Keratinocyte (primary cell): ENCODE measurements around the gene SLC1A3. TPM values are rescaled to one million over a fixed set of nuclear protein-coding genes. Genes with fewer than 3 reads are reported as not detected.

Experiments used
- DNase-seq: peaks from one replicate; pipeline ENCODE4 v3.0.0-alpha.2; 2011; ENCODE audit warnings: low read depth, missing footprints, low spot score
- FAIRE-seq: peaks from 2 replicates; lab custom pipeline; 2011; peaks lifted over from hg19 to GRCh38; lab: Jason Lieb, UNC
- H2AFZ ChIP-seq: 2 replicates; pipeline ENCODE4 v1.6.0; 2012; ENCODE audit warnings: low read length, control low read depth, inconsistent platforms; ENCODE audit not compliant: control insufficient read depth
- H3K27ac ChIP-seq: 2 replicates; pipeline ENCODE4 v1.5.1; 2011; ENCODE audit warnings: low read length; ENCODE audit not compliant: control insufficient read depth, insufficient read depth
- H3K27me3 ChIP-seq: 3 replicates; pipeline ENCODE4 v1.6.0; 2011; ENCODE audit warnings: low read length; ENCODE audit not compliant: control insufficient read depth, insufficient read depth; ENCODE audit errors: extremely low read depth
- H3K36me3 ChIP-seq, 2 experiments: 2 replicates in 1 of 2; 3 replicates in 1 of 2; pipeline ENCODE4 v1.5.1; 2011; ENCODE audit warnings: low read length in 2 of 2, mild to moderate bottlenecking in 1 of 2; ENCODE audit not compliant: control insufficient read depth in 2 of 2, insufficient read depth in 2 of 2; ENCODE audit errors: extremely low read depth in 1 of 2
- H3K4me1 ChIP-seq: 3 replicates; pipeline ENCODE4 v1.5.1; 2011; ENCODE audit warnings: low read length; ENCODE audit not compliant: control insufficient read depth, insufficient read depth; ENCODE audit errors: extremely low read depth
- H3K4me2 ChIP-seq: 3 replicates; pipeline ENCODE4 v1.6.0; 2011; ENCODE audit warnings: low read depth, low read length; ENCODE audit not compliant: control insufficient read depth, insufficient read depth; ENCODE audit errors: extremely low read depth
- H3K4me3 ChIP-seq, 3 experiments: fragments of 200-600 bp in 1 of 3; sonication (generic) in 1 of 3; 2 replicates in 2 of 3; 3 replicates in 1 of 3; pipeline ENCODE4 v1.5.1; 2011 to 2016; ENCODE audit warnings: low read length in 3 of 3, mild to moderate bottlenecking in 3 of 3, control low read depth in 2 of 3, inconsistent platforms in 1 of 3, low read depth in 1 of 3, mixed read lengths in 1 of 3, mixed run types in 1 of 3, moderate library complexity in 1 of 3; ENCODE audit not compliant: control insufficient read depth in 2 of 3, insufficient read depth in 2 of 3; ENCODE audit errors: extremely low read depth in 1 of 3
- H3K79me2 ChIP-seq: 2 replicates; pipeline ENCODE4 v1.6.0; 2012; ENCODE audit warnings: low read length; ENCODE audit not compliant: control insufficient read depth, insufficient read depth
- H3K9ac ChIP-seq: 3 replicates; pipeline ENCODE4 v1.6.0; 2011; ENCODE audit warnings: low read length; ENCODE audit not compliant: control insufficient read depth, insufficient read depth; ENCODE audit errors: extremely low read depth
- H3K9me1 ChIP-seq: 3 replicates; pipeline ENCODE4 v1.6.0; 2011; ENCODE audit warnings: low read length; ENCODE audit not compliant: control insufficient read depth, insufficient read depth; ENCODE audit errors: extremely low read depth
- H3K9me3 ChIP-seq: 2 replicates; pipeline ENCODE4 v1.5.1; 2012; ENCODE audit warnings: low read depth, low read length; ENCODE audit not compliant: control insufficient read depth
- H4K20me1 ChIP-seq: 3 replicates; pipeline ENCODE4 v1.6.0; 2011; ENCODE audit warnings: low read length; ENCODE audit not compliant: control insufficient read depth, insufficient read depth; ENCODE audit errors: extremely low read depth
- EZH2 ChIP-seq: IDR thresholded peaks from one replicate; pipeline ENCODE4 v1.6.1; 2012; ENCODE audit warnings: inconsistent platforms, mild to moderate bottlenecking, low read length, moderate library complexity
- dilution Hi-C: fragments of 300-500 bp; cut with MboI; formaldehyde crosslinking; loops from one replicate; pipeline ENCODE4 v1.7.0; 2020; ENCODE audit warnings: low sequenced_read_pairs; ENCODE audit not compliant: extremely low pct_ligation_motif_present
- polyA plus RNA-seq, 5 experiments: library from polyadenylated mRNA; depleted of rRNA in 3 of 5; stranded (reverse) in 3 of 5; stranded (forward) in 1 of 5; unstranded in 1 of 5; fragments of >200 nt; gene quantifications; 1 replicate in 1 of 5; 2 replicates in 3 of 5; 3 replicates in 1 of 5; pipeline versions ENCODE4 v1.2.1 to v1.2.3, GENCODE V29; 2011 to 2012; ENCODE audit warnings: missing spikeins in 2 of 5, low read depth in 1 of 5, low replicate concordance in 1 of 5
- TF ChIP-seq, protein P1 (sequence below), 3 experiments: IDR thresholded peaks in 1 of 3; conservative IDR thresholded peaks in 1 of 3; optimal IDR thresholded peaks in 1 of 3; 2 replicates in 2 of 3; 3 replicates in 1 of 3; pipeline versions ENCODE3 to v1.5.1; 2011; ENCODE audit warnings: low read length in 3 of 3, mild to moderate bottlenecking in 3 of 3, moderate library complexity in 2 of 3, control low read depth in 1 of 3, inconsistent platforms in 1 of 3; ENCODE audit not compliant: insufficient read depth in 2 of 3; ENCODE audit errors: extremely low read depth in 1 of 3

The SLC1A3 gene
- polyA plus RNA-seq, 1 donor (not counting 4 experiments of a cell fraction or from before 2014, with no cell fraction given): 22.2 TPM

DNA sequence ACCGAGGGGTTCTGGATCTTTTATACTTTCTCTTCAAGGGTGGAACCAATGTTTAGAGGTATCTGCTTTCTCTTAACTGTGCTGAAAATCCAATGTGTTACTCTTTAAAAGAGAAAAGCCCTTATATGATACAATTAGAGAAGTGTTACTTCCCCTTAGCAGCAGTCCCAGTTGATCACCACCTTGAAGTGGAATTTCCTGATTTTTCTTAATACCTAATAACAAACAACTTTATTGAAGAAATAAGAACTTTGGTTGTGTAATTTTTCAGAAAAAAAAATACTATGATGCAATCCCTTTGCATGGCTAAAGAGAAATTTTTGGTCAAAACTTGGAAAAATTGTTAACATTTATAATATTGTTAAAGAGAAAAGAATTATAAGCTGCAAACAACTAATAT lies 24.7 kb downstream of the SLC1A3 start:
- peaks cover 2% of the 10 kb centered on the region for H3K9me1 ChIP-seq

DNA sequence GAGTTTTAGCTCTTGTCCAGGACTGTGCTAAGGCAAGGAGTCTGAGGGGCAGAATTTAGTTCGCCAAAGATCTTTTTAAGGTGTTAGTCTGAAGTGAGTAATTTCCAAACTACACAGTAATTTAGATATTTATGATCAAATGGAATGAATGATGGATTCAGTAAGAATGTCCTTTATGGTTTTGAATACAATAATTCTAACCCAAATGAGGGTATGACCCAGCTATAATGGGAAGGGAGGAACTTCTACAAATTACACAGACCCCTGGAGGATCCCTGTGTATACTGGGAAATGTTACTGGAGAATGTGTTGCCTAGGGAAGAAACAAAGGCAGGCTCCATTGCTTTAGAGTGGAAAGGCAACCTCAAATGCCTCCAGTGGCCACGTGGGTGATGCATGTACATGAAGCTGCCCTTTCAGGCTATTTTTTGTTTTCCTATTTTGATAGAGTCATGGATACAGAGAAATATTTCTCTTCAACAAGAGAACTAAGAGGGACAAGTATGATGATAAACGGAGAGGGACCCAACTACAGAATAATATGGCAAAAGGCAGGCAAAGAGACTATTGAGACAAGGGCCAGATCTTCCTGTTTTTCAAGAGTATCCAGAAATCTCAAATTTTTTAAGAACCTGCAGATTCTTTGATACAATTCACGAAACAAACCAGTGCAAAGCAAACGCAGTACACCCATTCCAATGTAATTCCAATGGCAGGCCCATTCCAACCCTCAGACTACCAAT lies 25.4 kb downstream of the SLC1A3 start:
- no peak for DNase-seq
- Histone ChIP-seq H2AFZ (no peak overlapping the region), H3K4me2 (no peak overlapping the region), H3K79me2 (no peaks in the 10 kb centered on the region), H3K27ac (no peak overlapping the region), H3K36me3 (peaks cover 0 to 8% of the 10 kb centered on the region in 2 experiments), H3K4me1 (peaks cover 29% of the 10 kb centered on the region), H3K27me3 (no peaks in the 10 kb centered on the region), H4K20me1 (no peaks in the 10 kb centered on the region), H3K4me3 (no peak overlapping the region), H3K9me3 (no peaks in the 10 kb centered on the region), H3K9ac (no peak overlapping the region), H3K9me1 (peaks cover 2% of the 10 kb centered on the region)
- no peak for TF ChIP-seq EZH2
- TF ChIP-seq, protein P1, sequence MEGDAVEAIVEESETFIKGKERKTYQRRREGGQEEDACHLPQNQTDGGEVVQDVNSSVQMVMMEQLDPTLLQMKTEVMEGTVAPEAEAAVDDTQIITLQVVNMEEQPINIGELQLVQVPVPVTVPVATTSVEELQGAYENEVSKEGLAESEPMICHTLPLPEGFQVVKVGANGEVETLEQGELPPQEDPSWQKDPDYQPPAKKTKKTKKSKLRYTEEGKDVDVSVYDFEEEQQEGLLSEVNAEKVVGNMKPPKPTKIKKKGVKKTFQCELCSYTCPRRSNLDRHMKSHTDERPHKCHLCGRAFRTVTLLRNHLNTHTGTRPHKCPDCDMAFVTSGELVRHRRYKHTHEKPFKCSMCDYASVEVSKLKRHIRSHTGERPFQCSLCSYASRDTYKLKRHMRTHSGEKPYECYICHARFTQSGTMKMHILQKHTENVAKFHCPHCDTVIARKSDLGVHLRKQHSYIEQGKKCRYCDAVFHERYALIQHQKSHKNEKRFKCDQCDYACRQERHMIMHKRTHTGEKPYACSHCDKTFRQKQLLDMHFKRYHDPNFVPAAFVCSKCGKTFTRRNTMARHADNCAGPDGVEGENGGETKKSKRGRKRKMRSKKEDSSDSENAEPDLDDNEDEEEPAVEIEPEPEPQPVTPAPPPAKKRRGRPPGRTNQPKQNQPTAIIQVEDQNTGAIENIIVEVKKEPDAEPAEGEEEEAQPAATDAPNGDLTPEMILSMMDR (optimal IDR thresholded peaks at IDR 0.05 in 1 of 3, IDR thresholded peaks at IDR 0.05 in 1 of 3, conservative IDR thresholded peaks at IDR 0.05 in 1 of 3; ENCODE audit: extremely low read depth in 1 of 3, insufficient read depth in 2 of 3, low read length in 3 of 3): no peak
- dilution Hi-C loops: no loop called here
- no peak for FAIRE-seq

More for the DNA sequence above, 24.7 kb downstream of the SLC1A3 start:
- H3K4me1 ChIP-seq: peaks cover 27% of the 10 kb centered on the region
- H4K20me1 ChIP-seq: no peaks in the 10 kb centered on the region
- FAIRE-seq (no peak), DNase-seq (no peak)
- peaks cover 0 to 8% of the 10 kb centered on the region in 2 experiments for H3K36me3 ChIP-seq
- no peak overlapping the region for H3K4me3 ChIP-seq
- no peaks in the 10 kb centered on the region for H3K79me2 ChIP-seq
- H3K27me3 ChIP-seq: no peaks in the 10 kb centered on the region
- dilution Hi-C loops: no loop called here
- no peak overlapping the region for H3K27ac ChIP-seq
- no peak overlapping the region for H3K9ac ChIP-seq
- H2AFZ ChIP-seq: no peak overlapping the region
- H3K9me3 ChIP-seq: no peaks in the 10 kb centered on the region
- H3K4me2 ChIP-seq: peak overlapping the region; percentile 42
- TF ChIP-seq, protein P1 (optimal IDR thresholded peaks at IDR 0.05 in 1 of 3, IDR thresholded peaks at IDR 0.05 in 1 of 3, conservative IDR thresholded peaks at IDR 0.05 in 1 of 3; ENCODE audit: extremely low read depth in 1 of 3, insufficient read depth in 2 of 3, low read length in 3 of 3): no peak
- no peak for TF ChIP-seq EZH2
